Fibroblast of the aortic adventitia (primary cell): Measurements from ENCODE around the gene MIER3. TPM values are rescaled to one million over a fixed set of nuclear protein-coding genes. Genes with fewer than 3 reads are reported as not detected.
A peak's percentile ranks its signal among the peaks of the same experiment; 100 is the strongest.

Experiments
- DNase-seq: peaks from one replicate; pipeline ENCODE4 v3.0.0-alpha.2; 2010; ENCODE audit warnings: low read depth
- H3K4me3 ChIP-seq: 2 replicates; pipeline ENCODE4 v1.5.1; 2011; ENCODE audit warnings: low read depth, mild to moderate bottlenecking, control low read depth, low read length, moderate library complexity
- total RNA-seq: library from RNA; depleted of rRNA; stranded (reverse); fragments of >200 nt; gene quantifications from 2 replicates; pipeline ENCODE4 v1.2.3, GENCODE V29; 2012; ENCODE audit warnings: low replicate concordance
- TF ChIP-seq, protein P1 (sequence below): IDR thresholded peaks from 2 replicates; pipeline ENCODE4 v1.5.1; 2011; ENCODE audit warnings: mild to moderate bottlenecking, low read length, control low read depth, inconsistent platforms; ENCODE audit not compliant: insufficient read depth

Gene MIER3
- total RNA-seq, 1 donor, result 31.0 TPM

DNA sequence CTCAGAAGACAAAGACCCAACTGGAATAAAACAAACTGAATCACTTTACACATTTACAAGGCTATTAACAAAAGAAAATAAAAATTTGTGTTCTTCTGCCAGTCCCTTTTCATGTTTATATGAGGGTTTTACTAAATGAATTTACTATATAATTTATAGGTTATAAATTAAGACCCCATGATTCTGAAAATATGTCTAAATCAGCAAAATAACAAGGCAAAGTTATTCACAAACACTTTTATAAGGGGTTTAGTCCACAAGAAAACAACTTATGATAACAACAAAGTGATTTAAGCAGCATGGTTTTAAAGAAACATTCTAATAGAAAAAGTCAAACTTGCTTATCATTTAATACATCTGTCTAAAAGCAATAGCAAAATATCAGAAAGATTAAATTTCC, 4.9 kb downstream of the MIER3 start:
- TF ChIP-seq, protein P1, sequence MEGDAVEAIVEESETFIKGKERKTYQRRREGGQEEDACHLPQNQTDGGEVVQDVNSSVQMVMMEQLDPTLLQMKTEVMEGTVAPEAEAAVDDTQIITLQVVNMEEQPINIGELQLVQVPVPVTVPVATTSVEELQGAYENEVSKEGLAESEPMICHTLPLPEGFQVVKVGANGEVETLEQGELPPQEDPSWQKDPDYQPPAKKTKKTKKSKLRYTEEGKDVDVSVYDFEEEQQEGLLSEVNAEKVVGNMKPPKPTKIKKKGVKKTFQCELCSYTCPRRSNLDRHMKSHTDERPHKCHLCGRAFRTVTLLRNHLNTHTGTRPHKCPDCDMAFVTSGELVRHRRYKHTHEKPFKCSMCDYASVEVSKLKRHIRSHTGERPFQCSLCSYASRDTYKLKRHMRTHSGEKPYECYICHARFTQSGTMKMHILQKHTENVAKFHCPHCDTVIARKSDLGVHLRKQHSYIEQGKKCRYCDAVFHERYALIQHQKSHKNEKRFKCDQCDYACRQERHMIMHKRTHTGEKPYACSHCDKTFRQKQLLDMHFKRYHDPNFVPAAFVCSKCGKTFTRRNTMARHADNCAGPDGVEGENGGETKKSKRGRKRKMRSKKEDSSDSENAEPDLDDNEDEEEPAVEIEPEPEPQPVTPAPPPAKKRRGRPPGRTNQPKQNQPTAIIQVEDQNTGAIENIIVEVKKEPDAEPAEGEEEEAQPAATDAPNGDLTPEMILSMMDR, result no peak

DNA sequence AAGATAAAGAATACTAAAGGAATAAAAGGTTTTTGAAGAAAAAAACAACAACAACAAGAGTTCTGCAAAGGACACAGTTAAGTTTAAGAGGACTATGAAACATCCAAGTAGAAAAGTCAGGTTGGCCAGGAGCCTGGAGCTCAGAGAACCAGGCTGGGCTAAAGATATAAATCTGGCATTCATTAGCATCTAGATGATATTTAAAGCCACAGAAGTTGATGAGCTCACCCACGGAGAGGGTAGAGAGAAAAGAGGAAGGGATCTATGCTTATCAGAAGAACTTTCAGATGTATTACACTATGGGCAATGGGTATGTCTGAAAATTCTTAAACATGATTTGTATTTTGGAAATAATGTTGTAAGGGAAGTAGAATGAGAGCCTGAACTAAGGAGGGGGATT, 9.9 kb downstream of the MIER3 start:
- peak; percentile 70 for DNase-seq
- TF ChIP-seq, protein P1, result no peak
- no peak overlapping the region for H3K4me3 ChIP-seq

More for the DNA sequence above, 4.9 kb downstream of the MIER3 start:
- DNase-seq, result no peak
- no peak overlapping the region for H3K4me3 ChIP-seq

DNA sequence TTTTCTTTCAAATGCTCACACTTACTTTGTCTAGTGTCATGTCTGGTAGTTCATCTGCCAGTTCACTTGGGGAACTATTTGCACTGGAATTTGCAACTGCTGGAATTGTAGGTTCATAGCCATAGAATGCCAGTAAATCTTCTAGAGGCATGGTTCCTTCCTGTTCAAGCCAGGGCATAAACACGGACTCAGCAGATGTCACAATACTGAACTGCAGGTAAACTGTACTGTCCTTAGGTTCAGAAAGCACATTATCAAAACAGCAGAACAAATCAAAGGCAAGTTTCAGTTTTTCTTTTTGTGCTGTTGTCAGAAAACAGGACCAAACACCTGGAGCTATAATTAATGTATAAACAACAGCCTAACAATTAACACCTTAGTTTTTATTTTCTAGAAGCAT, 13.1 kb downstream of the MIER3 start:
- no peak for DNase-seq

DNA sequence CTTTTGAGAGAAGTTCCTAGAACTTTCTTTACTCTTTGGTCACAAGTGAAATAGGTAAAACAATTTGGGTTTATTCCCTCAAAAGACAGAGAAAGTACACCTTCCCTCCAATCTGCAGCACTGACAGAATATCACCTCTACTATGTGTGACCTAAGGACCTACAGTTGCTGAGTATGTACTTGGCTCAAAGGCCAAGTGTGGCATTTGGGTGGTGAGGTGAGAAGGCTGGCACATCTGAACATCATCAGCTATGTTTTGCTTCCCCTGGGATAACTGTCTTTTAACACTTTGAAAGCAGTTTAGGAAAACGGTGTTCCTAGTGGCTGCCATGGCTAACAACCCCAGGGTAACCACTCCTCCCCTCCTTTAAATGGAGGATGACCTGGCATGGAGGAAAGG, 17.6 kb downstream of the MIER3 start:
- no peak for DNase-seq
- no peak overlapping the region for H3K4me3 ChIP-seq
- TF ChIP-seq, protein P1, result no peak

More for the DNA sequence above, 13.1 kb downstream of the MIER3 start:
- TF ChIP-seq, protein P1, result no peak
- H3K4me3 ChIP-seq, result no peak overlapping the region

DNA sequence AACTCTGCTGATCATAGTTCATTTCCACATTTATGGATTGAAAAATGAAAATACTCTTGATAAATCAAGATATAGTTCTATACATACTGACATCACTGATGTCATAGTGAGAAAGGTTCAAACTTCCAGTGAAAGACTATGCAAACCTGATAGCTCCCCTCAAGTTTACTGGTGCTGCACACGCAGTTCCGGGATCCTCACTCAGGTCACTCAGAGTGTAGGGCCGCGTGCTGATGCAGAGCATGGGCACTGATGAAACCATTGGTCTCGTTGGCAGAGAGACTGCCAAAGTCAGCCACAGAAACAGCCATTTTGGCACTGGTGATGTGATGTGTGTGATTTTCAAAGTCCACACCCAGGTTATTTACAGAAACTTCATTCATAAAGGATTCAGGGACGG, 29.0 kb downstream of the MIER3 start:
- TF ChIP-seq, protein P1, result no peak
- DNase-seq, result no peak
- no peak overlapping the region for H3K4me3 ChIP-seq

DNA sequence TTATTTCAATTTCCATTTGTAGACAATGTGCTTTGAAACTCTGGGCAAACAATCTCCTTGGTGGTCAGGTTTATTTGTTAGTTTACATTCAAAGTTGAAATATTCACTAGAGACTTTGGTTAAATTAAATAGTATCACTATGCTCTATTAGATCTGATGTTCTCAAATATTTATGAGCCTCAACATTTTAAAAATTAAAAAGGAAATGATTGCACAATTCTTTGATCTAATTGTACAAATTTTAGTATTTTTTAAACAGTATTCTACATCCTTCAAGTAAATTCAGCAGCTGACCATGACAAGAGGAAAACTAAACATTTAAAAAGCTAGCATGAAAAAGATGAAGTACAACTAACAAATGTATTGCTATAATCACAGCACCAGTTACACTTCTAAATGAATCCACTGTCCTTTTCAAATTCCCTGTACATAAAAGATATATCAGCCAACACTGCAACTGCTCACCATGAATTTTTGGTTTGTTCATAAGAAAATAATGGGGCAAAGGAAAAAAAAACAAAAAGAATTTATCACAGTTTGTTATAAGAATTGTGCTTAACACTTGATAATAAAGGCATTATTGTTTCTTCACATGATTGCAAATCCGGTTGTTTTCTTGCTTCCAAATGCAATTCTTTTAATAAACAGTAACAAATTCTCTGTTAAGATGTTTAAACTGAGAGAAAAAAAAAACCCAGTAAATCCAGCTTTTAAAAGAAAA, 31.8 kb downstream of the MIER3 start:
- no peak for DNase-seq
- TF ChIP-seq, protein P1, result no peak
- H3K4me3 ChIP-seq, result no peak overlapping the region

DNA sequence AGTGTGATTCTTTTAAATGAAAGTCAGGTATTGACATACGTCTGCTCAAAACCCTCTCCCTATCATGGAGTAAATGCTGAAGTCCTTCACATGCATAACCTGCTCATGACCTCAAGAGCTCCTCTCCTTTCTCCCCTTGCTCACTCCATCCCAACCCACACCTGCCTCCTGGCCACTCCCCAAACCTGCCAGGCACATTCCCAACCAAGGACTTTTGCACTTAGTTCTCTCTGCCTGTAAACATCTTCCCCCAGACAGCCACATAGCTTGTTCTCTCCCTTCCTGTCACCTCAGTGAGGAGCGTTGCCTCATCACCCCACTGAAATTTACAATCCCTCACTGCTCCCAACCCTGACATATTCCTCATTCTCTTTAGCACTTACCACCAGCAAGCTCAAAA, 33.9 kb downstream of the MIER3 start:
- TF ChIP-seq, protein P1, result no peak
- no peak overlapping the region for H3K4me3 ChIP-seq
- DNase-seq, result no peak
